Prostate gland (tissue), 2 donors: ENCODE results near the gene TNIP1. TPM values are rescaled to one million over a fixed set of nuclear protein-coding genes. Genes with fewer than 3 reads are reported as not detected.

ENCODE experiments used
- DNase-seq: peaks from one replicate; pipeline ENCODE4 v3.0.0-alpha.2; 2019; ENCODE audit warnings: low spot score
- H3K27ac ChIP-seq, 2 donors: fragments of 200-600 bp; sonication (generic); 2 replicates each; pipeline ENCODE4 v1.5.1; 2017 to 2019
- H3K27me3 ChIP-seq: fragments of 200-600 bp; sonication (generic); replicated peaks from 2 replicates; pipeline ENCODE4 v1.5.1; 2019; ENCODE audit not compliant: insufficient read depth
- H3K36me3 ChIP-seq, 2 donors: fragments of 200-600 bp; sonication (generic); 1 replicate in 1 of 2; 2 replicates in 1 of 2; pipeline versions ENCODE4 v1.5.1 to v1.8.1; 2017 to 2019
- H3K4me1 ChIP-seq: fragments of 200-600 bp; sonication (generic); replicated peaks from 2 replicates; pipeline ENCODE4 v1.5.1; 2019
- H3K4me3 ChIP-seq, 2 donors: fragments of 200-600 bp; sonication (generic); 2 replicates each; pipeline ENCODE4 v1.5.1; 2017 to 2019
- H3K9me3 ChIP-seq: fragments of 200-600 bp; sonication (generic); 2 replicates; pipeline ENCODE4 v1.5.1; 2017
- CTCF ChIP-seq, 4 experiments: fragments of 200-600 bp in 2 of 4; fragments of 450-650 bp in 2 of 4; sonication (generic) in 2 of 4; IDR thresholded peaks; 1 replicate in 3 of 4; 2 replicates in 1 of 4; pipeline ENCODE4 v1.5.1; 2016 to 2019; ENCODE audit warnings: antibody characterized with exemption in 4 of 4, mild to moderate bottlenecking in 2 of 4, moderate library complexity in 2 of 4
- POLR2A ChIP-seq: fragments of 450-650 bp; IDR thresholded peaks from one replicate; pipeline ENCODE4 v1.6.1; 2016; ENCODE audit warnings: antibody characterized with exemption, mild to moderate bottlenecking
- POLR2AphosphoS5 ChIP-seq: sonication (generic); formaldehyde crosslinking; IDR thresholded peaks from one replicate; pipeline ENCODE4 v1.6.1; 2017; ENCODE audit warnings: antibody characterized with exemption
- WGBS: methylation state at CpG from one replicate; pipeline ENCODE4 v1.1.5; 2018; 5-methylcytosine and 5-hydroxymethylcytosine counted together
- intact Hi-C: fragments of 100-400 bp; cut with DNase I; formaldehyde crosslinking; loops from one replicate; pipeline ENCODE4 v1.14.2; 2022
- total RNA-seq, 2 donors: library from RNA; depleted of rRNA; stranded (reverse); fragments of >200 nt; gene quantifications; one replicate each; pipeline ENCODE4 v1.1.0, GENCODE V29; 2016

TNIP1 gene
- total RNA-seq, 2 donors from 2014 or later: 61.9 to 81.6 TPM

DNA sequence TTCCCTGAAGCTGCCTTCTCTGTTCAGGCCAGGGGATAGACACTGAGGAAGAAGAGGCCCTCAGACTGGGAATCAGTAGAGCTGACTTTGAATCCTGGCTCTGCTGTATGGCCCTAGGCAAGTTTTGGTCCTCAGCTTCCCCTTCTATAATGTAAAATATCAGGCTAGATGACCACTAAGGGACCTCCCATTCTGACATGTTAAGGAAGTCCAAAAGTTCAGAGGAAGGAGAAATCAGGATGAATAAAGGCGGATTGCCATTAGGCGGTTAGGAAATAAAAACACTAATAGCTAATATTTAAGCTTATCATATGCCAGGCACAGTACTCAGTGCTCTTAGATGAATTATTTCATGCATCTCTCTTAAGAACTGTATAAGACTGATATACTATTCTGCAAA is 8.9 kb upstream of the TNIP1 start:
- H3K4me1 ChIP-seq: no peaks in the 10 kb centered on the region
- H3K27ac ChIP-seq: no peak overlapping the region
- H3K36me3 ChIP-seq: no peaks in the 10 kb centered on the region
- no peak for DNase-seq
- intact Hi-C loops: no loop called here
- H3K9me3 ChIP-seq: no peaks in the 10 kb centered on the region
- no peak overlapping the region for H3K4me3 ChIP-seq
- no peaks in the 10 kb centered on the region for H3K27me3 ChIP-seq
- WGBS: 65% methylated on average over 2 of the region's 2 CpGs
- no peak for TF ChIP-seq POLR2A
- no peak for TF ChIP-seq CTCF (IDR thresholded peaks at IDR 0.05)
- no peak for TF ChIP-seq POLR2AphosphoS5

GRCh38 chr5:151088986-151089385 is 8.2 kb upstream of the TNIP1 start:
- Histone ChIP-seq H3K27me3 (no peaks in the 10 kb centered on the region), H3K27ac (no peak overlapping the region), H3K9me3 (no peaks in the 10 kb centered on the region), H3K4me3 (no peak overlapping the region), H3K4me1 (no peaks in the 10 kb centered on the region), H3K36me3 (no peaks in the 10 kb centered on the region)
- no peak for DNase-seq
- 76% methylated on average over 4 of the region's 4 CpGs for WGBS
- TF ChIP-seq POLR2AphosphoS5: no peak
- no peak for TF ChIP-seq CTCF (IDR thresholded peaks at IDR 0.05)
- no peak for TF ChIP-seq POLR2A
- intact Hi-C loops: no loop called here

- H3K36me3 ChIP-seq: no peaks in the 10 kb centered on the region
- no peak overlapping the region for H3K27ac ChIP-seq
- H3K27me3 ChIP-seq: no peaks in the 10 kb centered on the region
- H3K4me1 ChIP-seq: no peaks in the 10 kb centered on the region
- H3K4me3 ChIP-seq: no peak overlapping the region
- WGBS: 94% methylated on average over 7 of the region's 7 CpGs
- no peak for DNase-seq
- no peaks in the 10 kb centered on the region for H3K9me3 ChIP-seq
- intact Hi-C loops: no loop called here
- TF ChIP-seq CTCF (IDR thresholded peaks at IDR 0.05) (no peak), POLR2A (no peak), POLR2AphosphoS5 (no peak)
These were observed 6.7 kb upstream of the TNIP1 start for GRCh38 chr5:151087486-151087885.

DNA sequence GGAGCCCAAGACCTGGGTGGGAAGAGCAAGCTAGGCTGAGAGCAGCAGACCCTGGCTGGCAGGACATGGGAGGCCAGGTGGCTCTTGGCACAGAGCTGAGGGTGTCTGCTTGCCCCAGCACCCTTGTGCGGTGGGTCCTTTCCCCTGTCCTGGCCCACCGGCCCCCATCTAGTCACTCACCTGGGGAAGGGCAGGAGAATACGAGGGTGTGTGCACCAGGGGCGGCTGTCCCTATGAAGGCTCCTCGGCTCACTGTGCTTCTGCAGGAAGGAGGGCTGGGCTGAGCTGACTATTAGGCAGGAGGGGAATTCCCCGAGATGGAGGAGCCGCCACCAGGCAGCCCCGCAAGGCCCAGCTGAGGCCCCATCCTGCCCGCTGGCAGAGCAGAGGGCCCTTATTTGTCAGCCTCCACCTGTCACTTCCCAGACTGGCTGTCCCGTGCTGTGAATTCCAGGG is 6.1 kb upstream of the TNIP1 start:
- Histone ChIP-seq H3K27ac (no peak overlapping the region), H3K9me3 (no peaks in the 10 kb centered on the region), H3K27me3 (no peaks in the 10 kb centered on the region), H3K4me3 (no peak overlapping the region), H3K4me1 (no peaks in the 10 kb centered on the region), H3K36me3 (no peaks in the 10 kb centered on the region)
- WGBS: 70% methylated on average over 10 of the region's 10 CpGs
- intact Hi-C loops: no loop called here
- no peak for DNase-seq
- no peak for TF ChIP-seq POLR2A
- no peak for TF ChIP-seq POLR2AphosphoS5
- no peak for TF ChIP-seq CTCF (IDR thresholded peaks at IDR 0.05)

DNA sequence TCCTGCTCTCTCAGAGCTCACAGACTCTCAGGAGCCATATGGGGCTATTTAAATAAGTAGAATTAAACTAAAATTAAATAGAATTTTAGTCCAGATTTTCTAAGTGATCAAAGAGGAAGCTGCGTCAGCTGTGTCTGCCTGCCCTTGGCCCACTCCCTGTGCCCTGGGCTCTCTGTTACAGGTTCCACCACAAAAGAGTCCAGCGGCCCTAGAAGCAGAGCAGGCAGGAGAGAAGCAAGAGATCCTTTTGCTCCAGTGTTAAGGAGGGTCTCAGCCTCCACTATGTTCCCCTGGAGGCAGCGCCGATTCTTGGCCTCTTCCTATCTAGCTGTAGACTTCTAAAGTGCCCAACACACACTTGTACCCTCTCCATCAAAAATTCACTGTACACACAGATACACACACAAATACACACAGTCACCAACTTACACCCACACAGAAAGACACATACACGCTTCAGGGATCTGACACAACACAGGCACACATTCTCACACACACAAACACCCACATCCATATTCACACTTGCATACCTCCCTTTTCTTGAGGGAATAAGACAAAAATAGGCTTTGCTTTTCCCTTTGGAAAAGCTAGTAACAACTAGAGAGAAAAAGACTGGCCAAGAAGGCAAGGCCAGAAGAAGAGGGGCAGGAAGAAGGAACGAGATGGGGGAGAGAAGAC is 5.5 kb upstream of the TNIP1 start:
- intact Hi-C loops: no loop called here
- TF ChIP-seq POLR2AphosphoS5: no peak
- TF ChIP-seq POLR2A: no peak
- TF ChIP-seq CTCF (IDR thresholded peaks at IDR 0.05): no peak
- no peaks in the 10 kb centered on the region for H3K4me1 ChIP-seq
- no peak overlapping the region for H3K4me3 ChIP-seq
- DNase-seq: no peak
- H3K27me3 ChIP-seq: no peaks in the 10 kb centered on the region
- H3K27ac ChIP-seq: peak overlapping the region in 1 of 2 donors; percentile 11
- WGBS: 81% methylated on average over 6 of the region's 6 CpGs
- no peaks in the 10 kb centered on the region for H3K36me3 ChIP-seq
- no peaks in the 10 kb centered on the region for H3K9me3 ChIP-seq
